KMS-11 (cell line): Measurements from ENCODE around the gene AP2A2.

ENCODE experiments used
- H2AFZ ChIP-seq: fragments of 200-600 bp; sonication (generic); 2 replicates; pipeline ENCODE4 v1.6.1; 2016; ENCODE audit warnings: antibody characterized with exemption, mixed run types, low read depth
- H3K27ac ChIP-seq: fragments of 200-600 bp; sonication (generic); 2 replicates; pipeline ENCODE4 v1.6.1; 2016; ENCODE audit warnings: mild to moderate bottlenecking, mixed run types
- H3K27me3 ChIP-seq: fragments of 200-600 bp; sonication (generic); 2 replicates; pipeline ENCODE4 v1.6.1; 2017; ENCODE audit warnings: mild to moderate bottlenecking, low read depth, mixed run types, moderate library complexity; ENCODE audit not compliant: insufficient read depth
- H3K36me3 ChIP-seq: fragments of 200-600 bp; sonication (generic); 2 replicates; pipeline ENCODE4 v1.6.1; 2017; ENCODE audit warnings: mild to moderate bottlenecking, mixed run types; ENCODE audit not compliant: insufficient read depth
- H3K4me1 ChIP-seq: fragments of 200-600 bp; sonication (generic); 2 replicates; pipeline ENCODE4 v1.6.1; 2016; ENCODE audit warnings: mild to moderate bottlenecking, low read depth, mixed run types; ENCODE audit not compliant: poor library complexity, severe bottlenecking
- H3K4me2 ChIP-seq: fragments of 200-600 bp; sonication (generic); 2 replicates; pipeline ENCODE4 v1.7.0; 2016; ENCODE audit warnings: mild to moderate bottlenecking, mixed run types
- H3K4me3 ChIP-seq: fragments of 200-600 bp; sonication (generic); IDR thresholded peaks from 2 replicates; pipeline ENCODE4 v1.6.1; 2017; ENCODE audit warnings: low read depth, low read length, mixed read lengths; ENCODE audit not compliant: insufficient read depth
- H3K79me2 ChIP-seq: fragments of 200-600 bp; sonication (generic); 2 replicates; pipeline ENCODE4 v1.6.1; 2016; ENCODE audit warnings: low read depth, mixed run types; ENCODE audit not compliant: insufficient read depth
- H3K9ac ChIP-seq: fragments of 200-600 bp; sonication (generic); 2 replicates; pipeline ENCODE4 v1.6.1; 2016; ENCODE audit warnings: mild to moderate bottlenecking, mixed run types
- H4K20me1 ChIP-seq: fragments of 200-600 bp; sonication (generic); 2 replicates; pipeline ENCODE4 v1.6.1; 2016; ENCODE audit warnings: mild to moderate bottlenecking, mixed run types; ENCODE audit not compliant: insufficient read depth
- TF ChIP-seq, protein P1 (sequence below): fragments of 200-600 bp; sonication (generic); conservative IDR thresholded peaks from 2 replicates; pipeline ENCODE4 v1.6.1; 2017; ENCODE audit warnings: low read depth, mild to moderate bottlenecking, antibody characterized with exemption, low read length, moderate library complexity, mixed read lengths

AP2A2 gene

DNA sequence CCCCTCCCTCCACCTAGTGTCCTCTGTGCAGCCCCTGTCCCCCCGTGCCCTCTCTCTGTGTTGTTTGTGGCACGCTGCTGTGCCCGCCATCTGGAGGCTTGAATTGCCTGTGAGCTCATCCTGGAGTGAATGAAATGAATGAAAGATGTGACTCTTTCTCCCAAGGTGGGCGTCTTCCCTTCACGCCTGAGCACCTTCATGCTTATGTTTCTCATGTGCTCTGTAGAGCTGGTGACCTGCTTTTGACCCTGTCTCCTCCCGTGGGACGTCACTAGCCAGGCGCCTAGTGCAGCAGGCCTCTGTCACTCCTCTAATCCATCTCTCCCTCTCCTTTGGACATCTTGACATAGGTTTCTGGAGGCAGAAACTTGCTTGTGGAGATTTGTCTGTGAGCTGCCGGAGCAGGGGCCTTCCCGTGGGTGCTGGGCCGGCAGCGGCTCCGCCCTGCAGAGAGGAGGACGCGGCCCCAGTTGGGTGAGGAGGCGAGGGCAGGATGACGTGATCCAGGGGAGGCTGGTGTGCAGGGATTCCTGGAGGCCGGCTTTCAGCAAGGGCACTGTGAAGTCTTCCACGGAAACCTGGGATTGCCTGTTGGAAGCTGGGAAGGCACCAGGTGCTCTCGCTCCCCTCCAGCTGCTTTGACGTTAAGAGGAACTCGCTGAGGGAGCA, 70.2 kb downstream of the AP2A2 start:
- no peak overlapping the region for H3K4me3 ChIP-seq

DNA sequence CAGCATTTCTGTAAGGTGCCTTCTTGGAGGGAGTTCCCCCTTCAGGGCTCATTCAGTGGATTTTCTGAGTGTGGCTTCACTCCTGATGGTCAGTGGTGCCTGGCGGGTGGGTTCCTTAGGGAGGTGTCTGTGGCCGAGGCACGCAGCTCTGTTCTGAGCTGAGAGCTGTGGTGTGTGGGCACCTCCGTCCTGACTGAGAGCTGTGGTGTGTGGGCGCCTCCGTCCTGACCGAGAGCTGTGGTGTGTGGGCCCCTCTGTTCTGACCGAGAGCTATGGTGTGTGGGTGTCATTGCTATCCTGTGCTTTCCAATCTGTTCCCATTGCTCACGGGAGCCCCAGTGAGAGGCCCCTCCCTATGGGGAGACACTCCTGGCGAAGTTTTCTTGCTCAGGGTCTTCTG, 71.0 kb downstream of the AP2A2 start:
- no peak overlapping the region for H3K27ac ChIP-seq

More for the DNA sequence above, 70.2 kb downstream of the AP2A2 start:
- no peak overlapping the region for H2AFZ ChIP-seq
- H4K20me1 ChIP-seq, result no peaks in the 10 kb centered on the region
- H3K4me1 ChIP-seq, result no peaks in the 10 kb centered on the region
- H3K27ac ChIP-seq, result no peak overlapping the region
- no peak overlapping the region for H3K9ac ChIP-seq
- TF ChIP-seq, protein P1, sequence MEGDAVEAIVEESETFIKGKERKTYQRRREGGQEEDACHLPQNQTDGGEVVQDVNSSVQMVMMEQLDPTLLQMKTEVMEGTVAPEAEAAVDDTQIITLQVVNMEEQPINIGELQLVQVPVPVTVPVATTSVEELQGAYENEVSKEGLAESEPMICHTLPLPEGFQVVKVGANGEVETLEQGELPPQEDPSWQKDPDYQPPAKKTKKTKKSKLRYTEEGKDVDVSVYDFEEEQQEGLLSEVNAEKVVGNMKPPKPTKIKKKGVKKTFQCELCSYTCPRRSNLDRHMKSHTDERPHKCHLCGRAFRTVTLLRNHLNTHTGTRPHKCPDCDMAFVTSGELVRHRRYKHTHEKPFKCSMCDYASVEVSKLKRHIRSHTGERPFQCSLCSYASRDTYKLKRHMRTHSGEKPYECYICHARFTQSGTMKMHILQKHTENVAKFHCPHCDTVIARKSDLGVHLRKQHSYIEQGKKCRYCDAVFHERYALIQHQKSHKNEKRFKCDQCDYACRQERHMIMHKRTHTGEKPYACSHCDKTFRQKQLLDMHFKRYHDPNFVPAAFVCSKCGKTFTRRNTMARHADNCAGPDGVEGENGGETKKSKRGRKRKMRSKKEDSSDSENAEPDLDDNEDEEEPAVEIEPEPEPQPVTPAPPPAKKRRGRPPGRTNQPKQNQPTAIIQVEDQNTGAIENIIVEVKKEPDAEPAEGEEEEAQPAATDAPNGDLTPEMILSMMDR, result no peak
- H3K27me3 ChIP-seq, result no peaks in the 10 kb centered on the region
- no peaks in the 10 kb centered on the region for H3K79me2 ChIP-seq
- no peaks in the 10 kb centered on the region for H3K36me3 ChIP-seq
- H3K4me2 ChIP-seq, result no peak overlapping the region

DNA sequence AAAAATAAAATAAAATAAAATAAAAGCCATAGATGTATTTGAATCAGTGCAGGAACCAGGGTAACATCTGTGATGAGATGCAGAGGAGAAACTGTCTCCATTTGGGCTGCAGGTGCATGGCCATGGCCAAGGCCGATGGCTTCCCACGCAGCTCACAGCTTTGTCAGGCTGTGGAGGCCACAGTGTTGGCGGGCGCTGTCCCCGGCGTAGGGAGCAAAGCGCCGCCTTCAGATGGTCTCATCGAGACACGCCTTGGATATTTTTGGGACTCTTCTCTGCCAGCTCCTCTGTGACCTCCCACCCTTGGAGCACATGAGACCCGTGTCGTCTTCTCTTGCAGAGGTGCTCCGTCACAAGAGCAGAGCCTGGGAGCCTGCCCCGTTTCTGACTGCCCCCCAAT, 72.2 kb downstream of the AP2A2 start:
- Histone ChIP-seq H3K27ac (no peak overlapping the region), H3K9ac (no peak overlapping the region), H3K4me1 (no peaks in the 10 kb centered on the region), H3K79me2 (no peaks in the 10 kb centered on the region), H3K36me3 (no peaks in the 10 kb centered on the region), H3K27me3 (no peaks in the 10 kb centered on the region), H4K20me1 (no peaks in the 10 kb centered on the region), H3K4me3 (no peak overlapping the region), H2AFZ (no peak overlapping the region), H3K4me2 (no peak overlapping the region)
- TF ChIP-seq, protein P1, result no peak

More for the DNA sequence above, 71.0 kb downstream of the AP2A2 start:
- Histone ChIP-seq H3K27me3 (no peaks in the 10 kb centered on the region), H3K4me1 (no peaks in the 10 kb centered on the region), H3K79me2 (no peaks in the 10 kb centered on the region), H3K36me3 (no peaks in the 10 kb centered on the region), H3K4me3 (no peak overlapping the region), H4K20me1 (no peaks in the 10 kb centered on the region), H3K4me2 (no peak overlapping the region), H3K9ac (no peak overlapping the region), H2AFZ (no peak overlapping the region)
- TF ChIP-seq, protein P1, result no peak

DNA sequence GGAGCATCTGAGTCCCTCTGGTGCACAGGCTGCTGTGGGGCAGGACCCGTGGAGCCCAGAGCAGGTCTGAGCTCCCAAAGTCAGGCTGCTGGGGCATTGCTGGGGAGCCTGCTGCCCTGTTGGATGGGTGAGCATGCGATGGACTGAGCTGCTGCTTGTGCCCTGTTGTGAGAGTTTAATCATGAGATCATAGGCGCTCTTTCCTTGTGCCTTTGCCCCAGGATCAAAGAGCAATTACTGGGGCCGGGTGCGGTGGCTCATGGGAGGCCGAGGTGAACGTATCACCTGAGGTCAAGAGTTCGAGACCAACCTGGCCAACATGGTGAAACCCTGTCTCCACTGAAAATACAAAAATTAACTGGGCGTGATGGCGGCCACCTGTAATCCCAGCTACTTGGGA, 73.3 kb downstream of the AP2A2 start:
- H3K79me2 ChIP-seq, result no peaks in the 10 kb centered on the region
- H3K9ac ChIP-seq, result no peak overlapping the region
- H3K27me3 ChIP-seq, result no peaks in the 10 kb centered on the region
- no peaks in the 10 kb centered on the region for H3K36me3 ChIP-seq
- no peak overlapping the region for H3K4me2 ChIP-seq
- no peaks in the 10 kb centered on the region for H3K4me1 ChIP-seq
- TF ChIP-seq, protein P1, result no peak
- no peak overlapping the region for H3K27ac ChIP-seq
- no peak overlapping the region for H3K4me3 ChIP-seq
- no peak overlapping the region for H2AFZ ChIP-seq
- no peaks in the 10 kb centered on the region for H4K20me1 ChIP-seq
